ENCODE data around the gene NT5C.

Gene NT5C

GRCh38 chr17:75114552-75115314, 16.8 kb downstream of the NT5C start:
- DNase-seq = no peak

DNA sequence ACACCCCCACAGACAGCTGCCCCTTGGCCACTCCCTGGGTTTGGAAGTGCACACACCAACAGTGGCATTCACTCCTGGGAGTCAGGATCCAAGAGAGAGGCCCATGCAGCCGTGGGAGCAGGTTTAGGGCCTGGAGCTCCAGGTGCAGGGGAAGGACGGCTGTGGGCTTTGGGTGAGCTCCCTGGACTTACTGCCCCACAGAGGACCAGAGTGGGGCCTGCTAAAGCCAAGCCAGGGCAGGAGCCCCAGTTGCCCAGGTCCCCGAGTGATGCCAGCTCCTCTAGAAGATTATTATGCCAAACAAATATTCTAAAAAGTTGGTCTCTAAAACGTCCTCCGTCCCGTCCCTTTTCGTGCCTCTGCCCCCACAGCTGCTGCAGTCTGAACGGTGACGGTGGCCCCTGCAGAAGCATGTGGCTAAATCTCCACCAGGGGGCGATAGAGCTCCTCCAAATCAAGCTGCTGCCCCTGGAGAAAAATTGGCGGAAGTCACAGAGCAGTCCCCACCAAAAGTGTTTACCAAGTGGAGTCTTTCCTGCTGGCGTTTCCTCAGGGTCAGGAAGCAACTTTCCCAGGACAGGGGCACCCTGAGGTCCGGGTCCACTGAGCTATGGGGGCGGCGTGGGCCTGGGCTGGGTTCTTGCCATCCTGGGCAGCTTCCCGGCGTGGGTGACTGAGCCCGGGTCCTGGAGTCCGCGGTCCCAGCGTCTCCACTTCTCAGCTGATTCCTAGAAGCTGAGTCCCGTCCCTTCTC, 17.6 kb downstream of the NT5C start:
- DNase-seq = no peak

DNA sequence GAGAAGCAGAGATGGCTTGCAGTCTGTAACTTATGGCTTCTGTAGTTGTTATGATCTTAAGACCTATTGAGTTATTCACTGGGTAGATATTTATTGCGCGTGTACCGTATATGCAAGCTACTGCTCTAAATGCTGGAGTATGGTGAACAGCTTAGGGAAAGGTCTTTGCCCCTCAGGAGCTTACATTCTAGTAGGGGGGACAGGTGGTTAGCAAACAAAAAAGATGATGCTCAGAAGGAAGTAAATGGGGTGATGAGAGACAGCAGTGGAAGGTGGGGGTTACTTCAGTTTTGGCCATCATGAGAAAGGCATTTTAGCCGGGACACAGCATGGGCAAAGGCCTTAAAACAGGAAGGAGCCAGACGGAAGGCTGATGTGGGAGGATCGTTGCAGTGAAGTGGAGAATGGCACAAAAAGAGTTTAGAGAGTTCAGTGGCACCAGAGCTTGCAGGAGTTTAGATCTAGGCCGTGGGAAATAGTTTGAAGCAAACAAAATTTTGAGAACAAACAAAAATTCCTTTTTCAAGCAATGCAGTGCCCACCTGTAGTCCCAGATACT, 19.7 kb downstream of the NT5C start:
- no peak for DNase-seq

GRCh38 chr17:75110234-75110937, 21.2 kb downstream of the NT5C start:
- no peak for DNase-seq

- DNase-seq = no peak
Measured at GRCh38 chr17:75109407-75110233, 21.9 kb downstream of the NT5C start, which contains the start of gene ARMC7. TSS of gene ARMC7 (plus strand) at chr17:75109969. CDS start at chr17:75110289, 320 bp downstream.

GRCh38 chr17:75109046-75109406, 22.5 kb downstream of the NT5C start:
- DNase-seq = no peak

DNA sequence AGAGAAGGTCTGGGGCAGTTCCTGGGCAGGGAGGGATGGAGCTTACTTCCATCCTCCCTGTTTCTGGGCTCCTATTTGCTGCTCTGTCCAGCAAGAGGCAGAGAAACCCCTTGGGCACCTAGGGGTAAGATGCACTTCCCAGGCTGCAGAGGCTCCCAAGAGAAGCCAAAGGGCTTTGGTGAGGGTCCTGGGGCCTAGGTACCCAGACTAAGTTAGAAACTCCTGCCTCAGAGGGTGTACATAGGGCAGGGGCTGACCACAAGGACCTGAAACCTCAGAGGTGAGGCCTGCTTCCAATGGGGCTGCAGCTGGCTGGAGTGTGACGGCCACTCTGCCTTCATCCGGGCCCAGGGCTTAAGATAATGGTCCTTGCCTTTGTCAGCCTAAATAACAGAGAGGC, 23.3 kb downstream of the NT5C start:
- DNase-seq = no peak

GRCh38 chr17:75105126-75106080, 26.1 kb downstream of the NT5C start:
- DNase-seq = no peak

DNA sequence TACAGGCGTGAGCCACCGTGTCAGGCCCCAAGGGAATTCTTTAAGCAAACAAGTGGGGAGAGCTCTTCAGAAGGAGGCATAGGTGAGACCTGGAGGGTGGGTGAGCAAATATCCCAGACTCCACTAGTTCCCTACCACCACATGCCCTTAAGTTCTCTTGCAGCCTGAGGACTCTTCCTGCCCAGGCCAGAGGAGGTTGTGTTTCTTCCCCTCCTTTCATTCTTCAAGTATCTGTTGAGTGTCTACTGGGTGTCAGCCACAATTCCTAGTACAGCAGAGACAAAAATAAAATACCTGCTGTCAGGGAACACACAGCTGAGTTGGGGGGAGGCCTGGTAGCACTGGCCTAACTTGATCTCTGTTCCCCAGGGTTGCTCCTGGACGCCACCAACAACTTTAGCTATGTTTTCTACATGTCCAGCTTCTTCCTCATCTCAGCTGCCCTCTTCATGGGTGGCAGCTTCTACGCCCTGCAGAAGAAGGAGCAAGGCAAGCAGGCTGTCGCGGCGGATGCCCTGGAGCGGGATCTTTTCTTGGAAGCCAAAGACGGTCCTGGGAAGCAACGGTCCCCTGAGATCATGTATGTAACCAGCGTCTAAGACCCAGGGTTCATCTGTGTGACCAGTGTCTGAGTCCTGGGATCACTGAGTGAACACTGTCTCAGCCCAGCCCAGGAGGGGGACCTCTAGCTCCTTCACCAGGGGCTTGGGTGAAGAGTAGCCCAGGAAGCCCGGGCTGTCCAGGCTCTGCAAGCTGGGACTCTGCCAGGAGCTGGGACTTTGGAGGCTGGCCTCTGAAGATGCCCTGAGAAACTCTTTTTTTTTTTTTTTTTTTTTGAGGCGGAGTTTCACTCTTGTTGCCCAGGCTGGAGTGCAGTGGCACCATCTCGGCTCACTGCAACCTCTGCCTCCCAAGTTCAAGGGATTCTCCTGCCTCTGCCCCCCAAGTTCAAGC, 27.7 kb downstream of the NT5C start:
- DNase-seq = no peak

- DNase-seq = no peak
Measured at GRCh38 chr17:75102385-75102821, 29.1 kb downstream of the NT5C start.

DNA sequence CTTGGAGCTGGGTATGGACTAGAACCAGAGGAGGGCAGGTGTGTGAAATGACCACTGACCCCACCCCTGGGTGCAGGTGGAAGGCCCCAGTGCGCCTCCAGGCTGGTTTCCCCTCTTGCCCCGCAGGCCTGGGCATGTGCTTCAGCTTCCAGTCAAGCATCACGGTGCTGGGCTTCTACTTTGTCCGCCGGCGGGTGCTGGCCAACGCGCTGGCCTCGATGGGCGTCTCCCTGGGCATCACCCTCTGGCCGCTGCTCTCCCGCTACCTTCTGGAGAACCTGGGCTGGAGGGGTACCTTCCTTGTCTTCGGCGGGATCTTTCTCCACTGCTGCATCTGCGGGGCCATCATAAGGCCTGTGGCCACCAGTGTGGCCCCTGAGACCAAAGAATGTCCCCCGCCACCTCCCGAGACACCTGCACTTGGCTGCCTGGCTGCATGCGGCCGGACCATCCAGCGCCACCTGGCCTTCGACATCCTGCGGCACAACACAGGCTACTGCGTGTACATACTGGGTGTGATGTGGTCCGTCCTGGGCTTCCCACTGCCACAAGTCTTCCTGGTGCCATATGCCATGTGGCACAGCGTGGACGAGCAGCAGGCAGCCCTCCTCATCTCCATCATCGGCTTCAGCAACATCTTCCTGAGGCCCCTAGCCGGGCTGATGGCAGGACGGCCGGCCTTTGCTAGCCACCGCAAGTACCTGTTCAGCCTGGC, 31.5 kb downstream of the NT5C start:
- DNase-seq = no peak

DNA sequence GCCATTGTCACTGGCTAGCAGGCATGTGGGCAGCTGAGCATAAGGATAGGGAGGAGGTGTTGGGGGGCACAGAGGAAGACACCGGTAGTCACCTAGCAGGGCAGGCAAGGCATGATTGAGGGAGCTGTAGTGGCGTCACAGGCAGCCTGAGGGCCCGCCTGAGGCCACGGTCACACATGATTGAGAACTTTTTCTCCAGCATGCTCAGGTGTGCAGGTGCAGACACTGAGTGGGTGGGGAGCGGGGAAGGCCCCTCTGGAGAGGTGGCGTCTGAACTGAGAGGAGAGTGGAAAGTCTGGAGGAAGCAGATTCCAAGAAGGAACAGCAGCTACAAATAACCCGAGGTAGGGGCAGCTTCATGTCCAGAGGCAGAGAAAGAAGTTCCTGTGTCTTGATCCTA, 32.7 kb downstream of the NT5C start:
- no peak for DNase-seq

GRCh38 chr17:75097865-75098264, 33.7 kb downstream of the NT5C start:
- DNase-seq = no peak

- DNase-seq = no peak
Measured at GRCh38 chr17:75096082-75096625, 35.4 kb downstream of the NT5C start.

- no peak for DNase-seq
Measured at GRCh38 chr17:75094871-75095399, 36.6 kb downstream of the NT5C start.

- DNase-seq = no peak
Measured at GRCh38 chr17:75093548-75094158, 37.9 kb downstream of the NT5C start.

GRCh38 chr17:75091855-75092327, 39.7 kb downstream of the NT5C start:
- no peak for DNase-seq
